Neutrophil (primary cell): ENCODE data around the gene COL16A1.

Experiments
- H3K27ac ChIP-seq: fragments of 200-600 bp; sonication (generic); 2 replicates; pipeline ENCODE4 v1.5.1; 2016; ENCODE audit warnings: mild to moderate bottlenecking, moderate library complexity
- H3K27me3 ChIP-seq: fragments of 200-600 bp; sonication (generic); 2 replicates; pipeline ENCODE4 v1.6.0; 2016; ENCODE audit warnings: mild to moderate bottlenecking
- H3K36me3 ChIP-seq: fragments of 200-600 bp; sonication (generic); 2 replicates; pipeline ENCODE4 v1.5.1; 2017
- H3K4me1 ChIP-seq, 2 experiments: fragments of 200-600 bp in 1 of 2; sonication (generic) in 1 of 2; 1 replicate in 1 of 2; 2 replicates in 1 of 2; pipeline versions ENCODE4 v1.5.1 to v1.6.1; 2013 to 2016; ENCODE audit warnings: low read depth in 1 of 2, low read length in 1 of 2, mild to moderate bottlenecking in 1 of 2, moderate library complexity in 1 of 2; ENCODE audit not compliant: control insufficient read depth in 1 of 2, insufficient read depth in 1 of 2
- H3K4me3 ChIP-seq, 2 experiments: fragments of 200-600 bp in 1 of 2; sonication (generic) in 1 of 2; 1 replicate in 1 of 2; 2 replicates in 1 of 2; pipeline ENCODE4 v1.5.1; 2013 to 2016; ENCODE audit warnings: low read depth in 1 of 2, low read length in 1 of 2, mild to moderate bottlenecking in 1 of 2, moderate library complexity in 1 of 2
- H3K9me3 ChIP-seq: fragments of 200-600 bp; sonication (generic); 2 replicates; pipeline ENCODE4 v1.5.1; 2016
- CTCF ChIP-seq: fragments of 200-600 bp; sonication (generic); IDR thresholded peaks from 2 replicates; pipeline ENCODE4 v1.5.1; 2016; ENCODE audit warnings: antibody characterized with exemption

The COL16A1 gene

GRCh38 chr1:31731049-31731565 is 27.3 kb upstream of the COL16A1 start:
- H3K4me3 ChIP-seq, result no peak overlapping the region
- no peaks in the 10 kb centered on the region for H3K4me1 ChIP-seq
- TF ChIP-seq CTCF, result no peak
- no peaks in the 10 kb centered on the region for H3K9me3 ChIP-seq
- no peak overlapping the region for H3K27ac ChIP-seq
- H3K36me3 ChIP-seq, result no peaks in the 10 kb centered on the region
- H3K27me3 ChIP-seq, result peaks cover 6% of the 10 kb centered on the region

GRCh38 chr1:31730336-31731048 is 26.7 kb upstream of the COL16A1 start:
- H3K4me3 ChIP-seq, result no peak overlapping the region
- H3K27ac ChIP-seq, result no peak overlapping the region
- H3K9me3 ChIP-seq, result no peaks in the 10 kb centered on the region
- H3K27me3 ChIP-seq, result peaks cover 6% of the 10 kb centered on the region
- TF ChIP-seq CTCF, result no peak
- H3K36me3 ChIP-seq, result no peaks in the 10 kb centered on the region
- H3K4me1 ChIP-seq, result no peaks in the 10 kb centered on the region

- Histone ChIP-seq H3K27ac (no peak overlapping the region), H3K4me3 (no peak overlapping the region), H3K9me3 (no peaks in the 10 kb centered on the region), H3K36me3 (no peaks in the 10 kb centered on the region), H3K27me3 (peaks cover 6% of the 10 kb centered on the region), H3K4me1 (no peaks in the 10 kb centered on the region)
- TF ChIP-seq CTCF, result no peak
Observed at GRCh38 chr1:31727849-31728248, 24.0 kb upstream of the COL16A1 start.

- no peaks in the 10 kb centered on the region for H3K4me1 ChIP-seq
- peaks cover 3% of the 10 kb centered on the region for H3K27me3 ChIP-seq
- H3K9me3 ChIP-seq, result no peaks in the 10 kb centered on the region
- H3K36me3 ChIP-seq, result no peaks in the 10 kb centered on the region
- no peak overlapping the region for H3K4me3 ChIP-seq
- no peak overlapping the region for H3K27ac ChIP-seq
- TF ChIP-seq CTCF, result no peak
Observed at GRCh38 chr1:31727195-31727594, 23.4 kb upstream of the COL16A1 start.

- Histone ChIP-seq H3K27me3 (no peaks in the 10 kb centered on the region), H3K36me3 (no peaks in the 10 kb centered on the region), H3K4me3 (no peak overlapping the region), H3K9me3 (no peaks in the 10 kb centered on the region), H3K4me1 (no peaks in the 10 kb centered on the region), H3K27ac (no peak overlapping the region)
- TF ChIP-seq CTCF, result no peak
Observed at GRCh38 chr1:31726715-31727114, 22.9 kb upstream of the COL16A1 start.
